RWPE1 (cell line): Measurements from ENCODE around the gene ANKZF1.

Source experiments
- CTCF ChIA-PET: fragments of 350-600 bp; sonication (Branson Sonifier 250); formaldehyde crosslinking; extraction: SDS; loops from one replicate; lab custom pipeline; 2021; lab: Yijun Ruan, JAX
- POLR2A ChIA-PET: fragments of 400-600 bp; formaldehyde crosslinking; extraction: SDS; loops from one replicate; lab custom pipeline; 2020; ENCODE audit warnings: antibody characterized with exemption; ENCODE audit not compliant: low non-redundant PET; lab: Yijun Ruan, JAX
- DNase-seq: peaks from one replicate; pipeline ENCODE4 v3.0.0; 2012; ENCODE audit warnings: low spot score
- H3K27ac ChIP-seq: fragments of 450-650 bp; 2 replicates; pipeline ENCODE4 v1.5.1; 2017
- CTCF ChIP-seq: fragments of 450-650 bp; conservative IDR thresholded peaks from 2 replicates; pipeline ENCODE4 v1.5.1; 2017; ENCODE audit warnings: low read depth, mild to moderate bottlenecking

Gene ANKZF1, protein sequence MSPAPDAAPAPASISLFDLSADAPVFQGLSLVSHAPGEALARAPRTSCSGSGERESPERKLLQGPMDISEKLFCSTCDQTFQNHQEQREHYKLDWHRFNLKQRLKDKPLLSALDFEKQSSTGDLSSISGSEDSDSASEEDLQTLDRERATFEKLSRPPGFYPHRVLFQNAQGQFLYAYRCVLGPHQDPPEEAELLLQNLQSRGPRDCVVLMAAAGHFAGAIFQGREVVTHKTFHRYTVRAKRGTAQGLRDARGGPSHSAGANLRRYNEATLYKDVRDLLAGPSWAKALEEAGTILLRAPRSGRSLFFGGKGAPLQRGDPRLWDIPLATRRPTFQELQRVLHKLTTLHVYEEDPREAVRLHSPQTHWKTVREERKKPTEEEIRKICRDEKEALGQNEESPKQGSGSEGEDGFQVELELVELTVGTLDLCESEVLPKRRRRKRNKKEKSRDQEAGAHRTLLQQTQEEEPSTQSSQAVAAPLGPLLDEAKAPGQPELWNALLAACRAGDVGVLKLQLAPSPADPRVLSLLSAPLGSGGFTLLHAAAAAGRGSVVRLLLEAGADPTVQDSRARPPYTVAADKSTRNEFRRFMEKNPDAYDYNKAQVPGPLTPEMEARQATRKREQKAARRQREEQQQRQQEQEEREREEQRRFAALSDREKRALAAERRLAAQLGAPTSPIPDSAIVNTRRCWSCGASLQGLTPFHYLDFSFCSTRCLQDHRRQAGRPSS

GRCh38 chr2:219229305-219230058 lies at the start of gene ANKZF1, which contains the start of gene ATG9A:
Gene ANKZF1, plus strand, starts transcription at chr2:219229806. Its CDS starts 452 bp downstream, at chr2:219230258.
Gene ATG9A, minus strand, starts transcription at chr2:219229636. Its CDS starts 1,612 bp downstream, at chr2:219228024.
- DNase-seq, result peak; percentile 98
- ChIA-PET CTCF (interaction anchor here (0.6 to 1.5 kb wide), 8 partner anchors 11 to 120 kb away, joined by 3 to 7 read pairs (median 3); no protein-coding TSS in a partner anchor), POLR2A (interaction anchor here (1.1 to 1.6 kb wide), 2 partner anchors 20 to 21 kb away, joined by 3 to 7 read pairs; no protein-coding TSS in a partner anchor)
- H3K27ac ChIP-seq, result peak within 1 kb of the TSS; percentile 95
- TF ChIP-seq CTCF, result no peak

GRCh38 chr2:219180961-219181360 lies 48.6 kb upstream of the ANKZF1 start:
- no peak overlapping the region for H3K27ac ChIP-seq
- DNase-seq, result no peak
- no peak for TF ChIP-seq CTCF
- ChIA-PET POLR2A (no interaction called here), CTCF (no interaction called here)

- TF ChIP-seq CTCF, result no peak
- DNase-seq, result no peak
- H3K27ac ChIP-seq, result no peak overlapping the region; the same call in 1 of the 2 replicates
- CTCF ChIA-PET, result interaction anchor here (0.7 kb wide), 1 partner anchor 10 kb away, joined by 4 read pairs; no protein-coding TSS in a partner anchor
- POLR2A ChIA-PET, result no interaction called here
These were observed 48.1 kb upstream of the ANKZF1 start for GRCh38 chr2:219181531-219181930.

GRCh38 chr2:219182331-219183150 lies 47.1 kb upstream of the ANKZF1 start:
- POLR2A ChIA-PET, result interaction anchor here (0.7 kb wide), 1 partner anchor 67 kb away, joined by 3 read pairs; no protein-coding TSS in a partner anchor

More at GRCh38 chr2:219182331-219183150, 47.1 kb upstream of the ANKZF1 start:
- CTCF ChIA-PET, result interaction anchor here (0.6 to 0.9 kb wide), 2 partner anchors 10 to 13 kb away, joined by 3 read pairs; partner anchors contain the start of gene SLC23A3
- peak overlapping the region; percentile 22 for H3K27ac ChIP-seq
- DNase-seq, result no peak
- no peak for TF ChIP-seq CTCF
